Ishikawa (cell line): ENCODE data around the gene MYO19.

Experiments used
- CEBPB ChIP-seq: IDR thresholded peaks from 2 replicates; pipeline ENCODE4 v1.6.1; 2012
- CREB1 ChIP-seq: IDR thresholded peaks from 2 replicates; pipeline ENCODE4 v1.6.1; 2012; ENCODE audit warnings: low read depth
- EGR1 ChIP-seq: IDR thresholded peaks from 2 replicates; pipeline ENCODE4 v1.6.1; 2012
- EP300 ChIP-seq: IDR thresholded peaks from 2 replicates; pipeline ENCODE4 v1.6.1; 2012; ENCODE audit warnings: borderline replicate concordance
- FOXM1 ChIP-seq: IDR thresholded peaks from 2 replicates; pipeline ENCODE4 v1.6.1; 2012; ENCODE audit warnings: low read depth, borderline replicate concordance
- NFIC ChIP-seq: IDR thresholded peaks from 2 replicates; pipeline ENCODE4 v1.6.1; 2012
- RAD21 ChIP-seq: IDR thresholded peaks from 2 replicates; pipeline ENCODE4 v1.6.1; 2012; ENCODE audit warnings: low read depth
- TAF1 ChIP-seq: IDR thresholded peaks from 2 replicates; pipeline ENCODE4 v1.6.1; 2012; ENCODE audit warnings: low read depth, mild to moderate bottlenecking
- TCF12 ChIP-seq: IDR thresholded peaks from 2 replicates; pipeline ENCODE4 v1.6.1; 2012; ENCODE audit warnings: low read depth
- TEAD4 ChIP-seq: IDR thresholded peaks from 2 replicates; pipeline ENCODE4 v1.6.1; 2012
- YY1 ChIP-seq: IDR thresholded peaks from 2 replicates; pipeline ENCODE4 v1.6.1; 2012; ENCODE audit warnings: low read depth
- ZBTB7A ChIP-seq: IDR thresholded peaks from 2 replicates; pipeline ENCODE4 v1.6.1; 2012; ENCODE audit warnings: low read depth
- TF ChIP-seq, protein P1 (sequence below): IDR thresholded peaks from 2 replicates; pipeline ENCODE4 v1.6.1; 2012
- TF ChIP-seq, protein P2 (sequence below): IDR thresholded peaks from 2 replicates; pipeline ENCODE4 v1.6.1; 2012; ENCODE audit warnings: low read depth, mild to moderate bottlenecking
- TF ChIP-seq, protein P3 (sequence below): IDR thresholded peaks from 2 replicates; pipeline ENCODE4 v1.6.1; 2012

The MYO19 gene

DNA sequence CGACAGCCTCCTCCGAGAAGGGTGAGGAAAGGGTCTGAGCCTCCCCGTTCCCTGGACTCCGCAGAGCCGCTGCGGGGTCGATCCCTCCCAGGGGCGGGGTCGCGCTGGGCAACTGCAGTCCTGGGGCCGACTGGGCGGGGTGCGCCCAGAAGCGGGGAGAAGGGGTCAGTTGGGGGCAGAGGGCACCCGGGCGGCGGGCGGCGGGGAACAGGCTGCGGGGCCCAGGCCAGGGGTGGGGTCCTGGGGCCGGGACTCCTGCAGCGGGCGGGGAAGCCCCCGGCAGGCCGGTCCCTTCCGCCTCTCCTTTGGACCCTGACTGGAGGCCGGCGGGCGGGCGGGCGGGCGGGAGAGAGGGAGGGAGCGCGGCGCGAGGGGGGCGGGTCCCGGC lies 10.4 kb upstream of the MYO19 start:
- TF ChIP-seq TEAD4 (no peak), FOXM1 (no peak), TAF1 (no peak), ZBTB7A (peak; percentile 46)
- TF ChIP-seq, protein P1, sequence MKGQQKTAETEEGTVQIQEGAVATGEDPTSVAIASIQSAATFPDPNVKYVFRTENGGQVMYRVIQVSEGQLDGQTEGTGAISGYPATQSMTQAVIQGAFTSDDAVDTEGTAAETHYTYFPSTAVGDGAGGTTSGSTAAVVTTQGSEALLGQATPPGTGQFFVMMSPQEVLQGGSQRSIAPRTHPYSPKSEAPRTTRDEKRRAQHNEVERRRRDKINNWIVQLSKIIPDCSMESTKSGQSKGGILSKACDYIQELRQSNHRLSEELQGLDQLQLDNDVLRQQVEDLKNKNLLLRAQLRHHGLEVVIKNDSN: no peak
- TF ChIP-seq, protein P2, sequence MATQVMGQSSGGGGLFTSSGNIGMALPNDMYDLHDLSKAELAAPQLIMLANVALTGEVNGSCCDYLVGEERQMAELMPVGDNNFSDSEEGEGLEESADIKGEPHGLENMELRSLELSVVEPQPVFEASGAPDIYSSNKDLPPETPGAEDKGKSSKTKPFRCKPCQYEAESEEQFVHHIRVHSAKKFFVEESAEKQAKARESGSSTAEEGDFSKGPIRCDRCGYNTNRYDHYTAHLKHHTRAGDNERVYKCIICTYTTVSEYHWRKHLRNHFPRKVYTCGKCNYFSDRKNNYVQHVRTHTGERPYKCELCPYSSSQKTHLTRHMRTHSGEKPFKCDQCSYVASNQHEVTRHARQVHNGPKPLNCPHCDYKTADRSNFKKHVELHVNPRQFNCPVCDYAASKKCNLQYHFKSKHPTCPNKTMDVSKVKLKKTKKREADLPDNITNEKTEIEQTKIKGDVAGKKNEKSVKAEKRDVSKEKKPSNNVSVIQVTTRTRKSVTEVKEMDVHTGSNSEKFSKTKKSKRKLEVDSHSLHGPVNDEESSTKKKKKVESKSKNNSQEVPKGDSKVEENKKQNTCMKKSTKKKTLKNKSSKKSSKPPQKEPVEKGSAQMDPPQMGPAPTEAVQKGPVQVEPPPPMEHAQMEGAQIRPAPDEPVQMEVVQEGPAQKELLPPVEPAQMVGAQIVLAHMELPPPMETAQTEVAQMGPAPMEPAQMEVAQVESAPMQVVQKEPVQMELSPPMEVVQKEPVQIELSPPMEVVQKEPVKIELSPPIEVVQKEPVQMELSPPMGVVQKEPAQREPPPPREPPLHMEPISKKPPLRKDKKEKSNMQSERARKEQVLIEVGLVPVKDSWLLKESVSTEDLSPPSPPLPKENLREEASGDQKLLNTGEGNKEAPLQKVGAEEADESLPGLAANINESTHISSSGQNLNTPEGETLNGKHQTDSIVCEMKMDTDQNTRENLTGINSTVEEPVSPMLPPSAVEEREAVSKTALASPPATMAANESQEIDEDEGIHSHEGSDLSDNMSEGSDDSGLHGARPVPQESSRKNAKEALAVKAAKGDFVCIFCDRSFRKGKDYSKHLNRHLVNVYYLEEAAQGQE: no peak

DNA sequence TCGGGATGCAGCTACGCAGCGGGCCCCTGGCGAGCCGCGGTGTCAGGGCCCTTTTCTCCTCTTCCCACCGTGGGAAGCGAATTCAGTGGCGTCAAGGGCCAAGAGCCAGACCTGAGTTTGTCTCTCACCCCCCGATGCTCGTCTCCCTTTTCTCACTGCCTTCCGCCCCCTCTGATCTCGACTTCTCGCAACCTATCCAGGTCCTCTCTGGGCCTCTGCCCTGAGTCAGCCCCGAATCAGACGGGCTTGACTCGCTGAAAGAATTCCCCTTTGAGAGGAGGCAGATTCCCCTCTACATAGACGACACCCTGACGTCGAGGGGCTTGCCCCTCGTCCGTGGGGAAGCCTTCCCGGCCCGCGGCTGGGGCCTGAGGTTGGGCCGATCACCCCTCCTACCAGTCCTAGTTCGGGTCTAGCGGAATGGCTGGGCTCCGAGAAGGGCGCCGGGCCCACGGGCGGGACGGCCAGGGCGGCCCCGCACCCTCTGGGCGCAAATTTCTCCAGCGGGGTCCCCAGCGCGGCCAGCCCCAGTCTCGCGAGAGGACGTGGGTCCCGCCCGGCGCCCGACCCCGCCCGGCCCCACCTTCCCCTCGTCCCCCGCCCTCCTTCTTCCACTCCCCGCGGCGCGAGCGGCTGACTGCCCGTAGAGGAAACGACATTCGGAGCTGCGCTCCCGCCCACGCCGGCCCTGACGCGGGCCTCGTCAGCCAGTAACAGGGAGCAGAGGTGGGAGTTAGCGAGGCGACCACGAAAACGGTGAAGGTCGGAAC lies 9.8 kb upstream of the MYO19 start, which contains the start of gene GGNBP2:
TSS of gene GGNBP2 (plus strand) at position 613 of the 770 bp plus-strand sequence. CDS start 806 bp downstream, outside the sequence.
- TF ChIP-seq NFIC: no peak
- TF ChIP-seq TAF1: peak; percentile 78
- no peak for TF ChIP-seq RAD21
- no peak for TF ChIP-seq TEAD4
- no peak for TF ChIP-seq EP300
- no peak; the same call in 1 of the 2 replicates for TF ChIP-seq TCF12
- TF ChIP-seq YY1: no peak
- no peak for TF ChIP-seq FOXM1
- TF ChIP-seq EGR1: peak; percentile 87
- TF ChIP-seq, protein P1: no peak
- TF ChIP-seq CREB1: no peak
- TF ChIP-seq, protein P2: no peak
- TF ChIP-seq CEBPB: no peak
- TF ChIP-seq, protein P3, sequence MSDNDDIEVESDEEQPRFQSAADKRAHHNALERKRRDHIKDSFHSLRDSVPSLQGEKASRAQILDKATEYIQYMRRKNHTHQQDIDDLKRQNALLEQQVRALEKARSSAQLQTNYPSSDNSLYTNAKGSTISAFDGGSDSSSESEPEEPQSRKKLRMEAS: peak; percentile 46; the same call in 1 of the 2 replicates
- TF ChIP-seq ZBTB7A: peak; percentile 51; the same call in 1 of the 2 replicates

DNA sequence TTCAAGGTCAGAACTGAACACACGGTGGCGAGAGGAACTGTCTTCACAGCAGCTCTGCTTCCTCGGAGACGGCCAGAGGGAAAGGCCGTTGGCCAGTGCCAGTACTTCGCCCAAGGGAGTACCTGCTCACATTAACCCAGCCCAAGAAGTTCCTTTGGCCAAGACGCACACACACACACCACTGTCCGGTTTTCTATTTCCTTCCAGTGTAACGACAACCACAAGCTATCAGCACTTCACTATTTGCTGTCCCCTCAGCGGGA lies 9.3 kb upstream of the MYO19 start:
- no peak for TF ChIP-seq ZBTB7A
- TF ChIP-seq RAD21: no peak
- TF ChIP-seq, protein P1: no peak
- no peak for TF ChIP-seq TAF1
- no peak for TF ChIP-seq CREB1
- TF ChIP-seq FOXM1: no peak
- no peak for TF ChIP-seq CEBPB
- TF ChIP-seq, protein P3: no peak
- TF ChIP-seq TCF12: no peak
- no peak for TF ChIP-seq YY1
- TF ChIP-seq TEAD4: no peak
- no peak for TF ChIP-seq NFIC

DNA sequence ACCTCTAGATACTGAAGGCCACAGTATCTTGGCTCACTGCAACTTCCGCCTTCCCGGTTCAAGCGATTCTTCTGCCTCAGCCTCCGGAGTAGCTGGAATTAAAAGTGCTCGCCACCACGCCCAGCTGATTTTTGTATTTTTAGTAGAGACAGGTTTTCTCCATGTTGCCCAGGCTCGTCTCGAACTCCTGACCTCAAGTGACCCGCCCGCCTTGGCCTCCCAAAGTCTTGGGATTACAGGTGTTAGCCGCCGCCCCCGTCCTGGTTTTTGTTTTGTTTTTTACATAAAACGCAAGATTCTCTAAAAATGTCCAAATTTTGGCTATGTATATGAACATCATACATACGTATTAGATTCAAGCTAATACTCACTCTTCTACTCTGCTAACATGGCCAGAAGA lies 8.1 kb upstream of the MYO19 start:
- TF ChIP-seq, protein P2: no peak
- TF ChIP-seq TCF12 (no peak), NFIC (no peak), ZBTB7A (no peak), YY1 (no peak), RAD21 (no peak), EGR1 (no peak), FOXM1 (no peak), TEAD4 (no peak), TAF1 (no peak), CREB1 (no peak), CEBPB (no peak), EP300 (no peak)
- TF ChIP-seq, protein P3: no peak
- TF ChIP-seq, protein P1: no peak
